ENCODE results near the gene KCP.

DNA sequence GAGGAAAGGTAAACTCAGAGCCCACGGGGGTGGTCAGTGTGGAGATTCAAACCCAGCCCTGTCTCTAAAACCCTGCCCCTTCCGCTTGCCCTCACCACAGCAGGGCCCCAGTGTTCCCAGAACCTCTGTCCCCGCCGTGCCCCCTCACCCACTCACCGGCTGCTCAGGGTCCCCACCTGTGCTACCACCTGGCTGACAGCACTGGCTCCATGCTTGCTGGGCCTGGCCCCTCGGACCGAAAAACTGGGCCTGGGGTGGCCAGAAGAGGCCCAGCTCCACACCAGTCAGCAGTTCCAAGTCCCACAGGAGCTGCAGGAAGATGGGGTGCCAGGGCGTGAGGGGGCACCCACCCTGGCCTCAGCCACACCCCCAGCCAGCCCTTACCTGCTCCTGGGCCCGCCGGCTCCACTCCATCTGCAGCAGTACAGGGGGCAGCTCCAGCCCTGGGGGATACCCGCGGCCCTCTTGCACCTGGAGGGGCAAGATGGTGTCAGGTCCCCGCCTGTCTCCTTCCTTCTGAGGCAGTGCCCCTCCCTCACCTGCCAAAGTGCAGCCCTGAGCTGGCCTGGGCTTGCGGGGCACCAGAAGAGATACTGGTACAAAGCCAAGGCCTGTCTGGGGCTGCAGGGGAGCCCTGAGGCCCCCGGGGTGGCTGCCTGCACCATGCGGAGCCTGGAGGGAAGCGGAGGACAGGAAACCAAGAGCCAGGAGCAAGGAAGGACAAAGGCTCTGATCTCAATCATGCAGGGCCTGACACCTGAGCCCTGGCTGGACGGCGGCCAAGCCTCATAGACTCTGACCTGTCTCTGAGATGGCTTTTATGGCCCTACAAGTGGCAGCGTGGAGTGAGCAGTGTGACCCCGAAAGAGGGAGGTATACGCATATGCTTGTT is 36.1 kb downstream of the KCP start:
- TF ChIP-seq, protein P1, sequence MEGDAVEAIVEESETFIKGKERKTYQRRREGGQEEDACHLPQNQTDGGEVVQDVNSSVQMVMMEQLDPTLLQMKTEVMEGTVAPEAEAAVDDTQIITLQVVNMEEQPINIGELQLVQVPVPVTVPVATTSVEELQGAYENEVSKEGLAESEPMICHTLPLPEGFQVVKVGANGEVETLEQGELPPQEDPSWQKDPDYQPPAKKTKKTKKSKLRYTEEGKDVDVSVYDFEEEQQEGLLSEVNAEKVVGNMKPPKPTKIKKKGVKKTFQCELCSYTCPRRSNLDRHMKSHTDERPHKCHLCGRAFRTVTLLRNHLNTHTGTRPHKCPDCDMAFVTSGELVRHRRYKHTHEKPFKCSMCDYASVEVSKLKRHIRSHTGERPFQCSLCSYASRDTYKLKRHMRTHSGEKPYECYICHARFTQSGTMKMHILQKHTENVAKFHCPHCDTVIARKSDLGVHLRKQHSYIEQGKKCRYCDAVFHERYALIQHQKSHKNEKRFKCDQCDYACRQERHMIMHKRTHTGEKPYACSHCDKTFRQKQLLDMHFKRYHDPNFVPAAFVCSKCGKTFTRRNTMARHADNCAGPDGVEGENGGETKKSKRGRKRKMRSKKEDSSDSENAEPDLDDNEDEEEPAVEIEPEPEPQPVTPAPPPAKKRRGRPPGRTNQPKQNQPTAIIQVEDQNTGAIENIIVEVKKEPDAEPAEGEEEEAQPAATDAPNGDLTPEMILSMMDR (conservative IDR thresholded peaks at IDR 0.05; ENCODE audit: low read length) = no peak
- TF ChIP-seq EZH2phosphoT487 (IDR thresholded peaks at IDR 0.05; ENCODE audit: borderline replicate concordance, low read depth, low read length) = no peak
